T-helper 2 cell treated with Interferon-gamma antibody and Interleukin-4, amounts not matched to agents 5 μg/mL and 100 μg/mL, for 36 hours (primary cell): ENCODE results near the gene INAFM1.
"Not testable (repeated sequence)": the region's sequence is repeated elsewhere in the genome, so short reads cannot be mapped to it uniquely, and the experiment has no call there.

ENCODE experiments used
- DNase-seq: peaks from one replicate; pipeline ENCODE4 v3.0.0; 2021; ENCODE audit warnings: low spot score
- H3K27ac Mint-ChIP-seq: one replicate; pipeline ENCODE4 v1.8.0; 2021; ENCODE audit warnings: mild to moderate bottlenecking, mixed read lengths
- H3K27me3 Mint-ChIP-seq: one replicate; pipeline ENCODE4 v1.8.0; 2021; ENCODE audit warnings: low read depth, mixed read lengths
- H3K36me3 Mint-ChIP-seq: one replicate; pipeline ENCODE4 v1.8.0; 2021; ENCODE audit warnings: low read depth, mixed read lengths
- H3K4me1 Mint-ChIP-seq: one replicate; pipeline ENCODE4 v1.8.0; 2021; ENCODE audit warnings: low read depth, mixed read lengths
- H3K4me3 Mint-ChIP-seq: one replicate; pipeline ENCODE4 v1.8.0; 2022; ENCODE audit warnings: mild to moderate bottlenecking, moderate library complexity, mixed read lengths
- H3K9me3 Mint-ChIP-seq: one replicate; pipeline ENCODE4 v1.8.0; 2021; ENCODE audit warnings: mixed read lengths

Gene INAFM1

GRCh38 chr19:47300867-47301266 lies 26.2 kb downstream of the INAFM1 start:
- H3K4me1 Mint-ChIP-seq: peaks cover 13% of the 10 kb centered on the region
- not testable (repeated sequence) for H3K36me3 Mint-ChIP-seq, H3K27me3 Mint-ChIP-seq, DNase-seq, H3K4me3 Mint-ChIP-seq, H3K9me3 Mint-ChIP-seq, H3K27ac Mint-ChIP-seq

DNA sequence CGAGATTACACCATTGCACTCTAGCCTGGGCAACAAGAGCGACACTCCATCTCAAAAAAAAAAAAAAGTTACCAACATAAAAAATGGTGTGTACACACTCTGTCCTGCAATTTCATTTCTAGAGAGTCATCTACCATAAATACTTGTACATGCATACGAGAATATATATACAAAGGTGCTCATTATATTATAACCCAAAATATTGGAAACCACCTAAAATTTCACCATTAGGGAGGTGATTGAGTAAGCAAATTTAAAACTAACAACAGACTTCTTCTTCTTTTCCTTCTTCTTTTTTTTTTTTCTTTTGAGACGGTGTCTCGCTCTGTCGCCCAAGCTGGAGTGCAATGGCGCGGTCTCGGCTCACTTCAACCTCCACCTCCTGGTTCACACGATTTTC lies 27.6 kb downstream of the INAFM1 start:
- Mint-ChIP-seq H3K4me1 (peaks cover 9% of the 10 kb centered on the region), H3K27ac (no peak overlapping the region), H3K36me3 (no peaks in the 10 kb centered on the region), H3K9me3 (no peaks in the 10 kb centered on the region), H3K27me3 (peaks cover 9% of the 10 kb centered on the region), H3K4me3 (no peak overlapping the region)
- DNase-seq: no peak

DNA sequence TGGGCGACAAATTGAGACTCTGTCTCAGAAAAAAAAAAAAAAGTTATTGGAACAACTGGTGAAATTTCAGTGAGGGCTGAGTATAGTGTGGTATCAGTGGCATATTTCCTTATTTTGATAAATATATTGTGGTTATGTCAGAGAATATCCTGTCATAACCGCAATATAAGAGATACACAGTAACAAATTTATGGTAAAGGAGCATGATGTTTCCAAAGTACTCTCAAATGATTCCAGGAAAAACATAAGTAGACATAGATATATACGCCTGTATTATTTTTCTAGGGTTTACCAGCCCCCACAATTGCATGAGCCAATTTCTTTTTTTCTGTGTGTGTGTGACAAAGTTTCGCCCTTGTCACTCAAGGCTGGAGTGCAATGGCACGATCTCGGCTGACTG lies 29.3 kb downstream of the INAFM1 start:
- H3K36me3 Mint-ChIP-seq: no peaks in the 10 kb centered on the region
- H3K4me1 Mint-ChIP-seq: peaks cover 9% of the 10 kb centered on the region
- H3K9me3 Mint-ChIP-seq: no peaks in the 10 kb centered on the region
- no peak overlapping the region for H3K27ac Mint-ChIP-seq
- no peak overlapping the region for H3K4me3 Mint-ChIP-seq
- DNase-seq: no peak
- peaks cover 9% of the 10 kb centered on the region for H3K27me3 Mint-ChIP-seq

GRCh38 chr19:47305309-47305751 lies 30.6 kb downstream of the INAFM1 start:
- peaks cover 9% of the 10 kb centered on the region for H3K4me1 Mint-ChIP-seq
- peaks cover 9% of the 10 kb centered on the region for H3K27me3 Mint-ChIP-seq

GRCh38 chr19:47306303-47306702 lies 31.6 kb downstream of the INAFM1 start:
- Mint-ChIP-seq H3K27me3 (peaks cover 11% of the 10 kb centered on the region), H3K27ac (no peak overlapping the region), H3K36me3 (no peaks in the 10 kb centered on the region), H3K4me1 (peaks cover 6% of the 10 kb centered on the region), H3K4me3 (no peak overlapping the region), H3K9me3 (no peaks in the 10 kb centered on the region)
- no peak for DNase-seq

More at GRCh38 chr19:47305309-47305751, 30.6 kb downstream of the INAFM1 start:
- no peak overlapping the region for H3K27ac Mint-ChIP-seq
- H3K9me3 Mint-ChIP-seq: no peaks in the 10 kb centered on the region
- peak; percentile 25 for DNase-seq
- no peaks in the 10 kb centered on the region for H3K36me3 Mint-ChIP-seq
- no peak overlapping the region for H3K4me3 Mint-ChIP-seq

GRCh38 chr19:47309038-47309437 lies 34.4 kb downstream of the INAFM1 start:
- Mint-ChIP-seq H3K4me3 (no peak overlapping the region), H3K27me3 (peaks cover 14% of the 10 kb centered on the region), H3K36me3 (no peaks in the 10 kb centered on the region), H3K27ac (no peak overlapping the region), H3K4me1 (peaks cover 6% of the 10 kb centered on the region), H3K9me3 (no peaks in the 10 kb centered on the region)
- no peak for DNase-seq

- H3K9me3 Mint-ChIP-seq: no peaks in the 10 kb centered on the region
- no peak within 1 kb of the TSS for H3K4me3 Mint-ChIP-seq
- H3K4me1 Mint-ChIP-seq: peaks cover 6% of the 10 kb centered on the region
- no peak for DNase-seq
- H3K36me3 Mint-ChIP-seq: no peaks in the 10 kb centered on the region
- peaks cover 14% of the 10 kb centered on the region for H3K27me3 Mint-ChIP-seq
- H3K27ac Mint-ChIP-seq: no peak within 1 kb of the TSS
These were observed 34.9 kb downstream of the INAFM1 start, which contains the start of gene C5AR1 for GRCh38 chr19:47309608-47310007. Gene C5AR1, plus strand, starts transcription at chr19:47309861. Its CDS starts 35 bp downstream, at chr19:47309896.

- H3K36me3 Mint-ChIP-seq: no peaks in the 10 kb centered on the region
- H3K27me3 Mint-ChIP-seq: peaks cover 12% of the 10 kb centered on the region
- no peak overlapping the region for H3K4me3 Mint-ChIP-seq
- no peak overlapping the region for H3K27ac Mint-ChIP-seq
- no peak for DNase-seq
- H3K9me3 Mint-ChIP-seq: no peaks in the 10 kb centered on the region
- peaks cover 2% of the 10 kb centered on the region for H3K4me1 Mint-ChIP-seq
These were observed 35.6 kb downstream of the INAFM1 start for GRCh38 chr19:47310323-47310722.

GRCh38 chr19:47310819-47311218 lies 36.1 kb downstream of the INAFM1 start:
- Mint-ChIP-seq H3K27ac (no peak overlapping the region), H3K4me3 (no peak overlapping the region), H3K4me1 (no peaks in the 10 kb centered on the region), H3K9me3 (no peaks in the 10 kb centered on the region), H3K36me3 (no peaks in the 10 kb centered on the region), H3K27me3 (peaks cover 10% of the 10 kb centered on the region)
- DNase-seq: no peak

DNA sequence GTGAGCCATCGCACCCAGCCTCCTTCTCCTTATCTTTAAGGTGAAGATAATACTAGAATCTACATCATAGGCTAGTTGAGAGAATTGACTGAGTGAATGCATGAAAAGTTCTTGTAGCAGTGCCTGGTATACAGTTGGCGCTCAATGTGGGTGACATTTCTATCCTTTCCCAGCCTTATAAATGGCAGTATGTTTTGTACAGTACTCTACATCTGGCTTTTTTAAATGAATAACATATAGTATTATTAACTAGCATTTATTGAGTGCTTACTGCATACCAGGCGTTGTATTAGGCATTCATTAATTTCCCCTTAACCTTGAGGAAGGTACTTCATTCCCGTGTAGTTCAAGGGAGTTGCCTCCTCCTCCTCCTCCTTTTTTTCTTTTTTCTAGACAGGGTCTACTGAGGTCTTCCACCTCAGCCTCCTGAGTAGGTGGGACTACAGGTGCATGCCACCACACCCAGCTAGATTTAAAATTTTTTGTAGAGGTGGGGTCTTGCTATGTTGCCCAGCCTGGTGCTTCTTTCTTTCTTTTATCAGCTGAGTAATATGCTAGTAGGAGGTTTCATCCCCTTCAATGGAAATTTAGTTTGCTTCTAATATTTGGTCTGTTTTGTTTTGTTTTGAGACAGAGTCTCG lies 37.8 kb downstream of the INAFM1 start:
- Mint-ChIP-seq H3K4me3 (no peak overlapping the region), H3K36me3 (no peaks in the 10 kb centered on the region), H3K27ac (no peak overlapping the region)

GRCh38 chr19:47313754-47314295 lies 39.1 kb downstream of the INAFM1 start:
- Mint-ChIP-seq H3K36me3 (no peaks in the 10 kb centered on the region), H3K9me3 (no peaks in the 10 kb centered on the region), H3K27me3 (peaks cover 5% of the 10 kb centered on the region), H3K4me1 (no peaks in the 10 kb centered on the region), H3K4me3 (no peak overlapping the region), H3K27ac (no peak overlapping the region)
- DNase-seq: no peak

More for the DNA sequence above, 37.8 kb downstream of the INAFM1 start:
- DNase-seq: no peak
- Mint-ChIP-seq H3K27me3 (peaks cover 5% of the 10 kb centered on the region), H3K9me3 (no peaks in the 10 kb centered on the region), H3K4me1 (no peaks in the 10 kb centered on the region)

DNA sequence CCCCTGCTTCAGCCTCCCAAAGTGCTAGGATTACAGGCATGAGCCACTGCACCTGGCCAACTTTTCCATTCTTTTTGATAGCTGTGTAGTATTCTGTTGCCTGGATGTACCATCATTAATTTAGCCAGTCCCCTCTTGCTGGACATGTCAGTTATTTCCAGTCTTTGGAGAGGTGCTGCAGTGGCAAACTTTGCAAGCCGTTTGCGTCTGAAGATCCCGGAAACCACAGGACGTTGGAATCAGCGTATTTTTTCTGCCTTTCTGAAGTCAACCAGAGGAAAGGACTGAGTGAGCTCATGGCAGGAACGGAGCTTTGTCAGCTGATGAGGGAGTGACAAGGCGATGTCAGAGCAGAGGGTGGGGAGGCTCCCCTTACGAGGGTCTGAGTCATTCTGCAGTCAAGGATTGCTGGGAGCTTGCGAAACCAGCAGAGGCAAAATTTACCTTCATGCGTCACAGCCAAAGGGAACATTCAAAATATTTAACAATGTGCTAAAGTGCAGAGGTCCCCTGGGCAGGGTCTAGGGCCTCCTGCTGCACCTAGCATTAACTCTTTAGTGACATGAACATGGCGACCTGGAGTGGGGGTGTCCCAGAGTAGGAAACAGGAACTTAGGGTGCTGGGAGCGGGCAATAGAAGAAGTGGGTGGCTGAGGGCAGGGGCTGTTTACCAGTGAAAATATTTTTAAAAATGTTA lies 40.6 kb downstream of the INAFM1 start:
- no peaks in the 10 kb centered on the region for H3K4me1 Mint-ChIP-seq
- H3K27ac Mint-ChIP-seq: no peak overlapping the region
- no peaks in the 10 kb centered on the region for H3K9me3 Mint-ChIP-seq
- H3K4me3 Mint-ChIP-seq: no peak overlapping the region
- no peak for DNase-seq
- peaks cover 5% of the 10 kb centered on the region for H3K27me3 Mint-ChIP-seq
- H3K36me3 Mint-ChIP-seq: no peaks in the 10 kb centered on the region

GRCh38 chr19:47316513-47316912 lies 41.8 kb downstream of the INAFM1 start:
- Mint-ChIP-seq H3K4me1 (no peaks in the 10 kb centered on the region), H3K27me3 (peaks cover 3% of the 10 kb centered on the region), H3K36me3 (no peaks in the 10 kb centered on the region), H3K9me3 (no peaks in the 10 kb centered on the region), H3K27ac (no peak overlapping the region), H3K4me3 (no peak overlapping the region)
- no peak for DNase-seq
